GM21825 (cell line): ENCODE data around the gene PSMA7.

Experiments
- ATAC-seq: cut with Tn5 transposase; IDR thresholded peaks from one replicate; pipeline ENCODE4 v1.9.1; 2021; ENCODE audit warnings: mild to moderate bottlenecking, moderate library complexity; ENCODE audit not compliant: unreplicated experiment

PSMA7 gene

DNA sequence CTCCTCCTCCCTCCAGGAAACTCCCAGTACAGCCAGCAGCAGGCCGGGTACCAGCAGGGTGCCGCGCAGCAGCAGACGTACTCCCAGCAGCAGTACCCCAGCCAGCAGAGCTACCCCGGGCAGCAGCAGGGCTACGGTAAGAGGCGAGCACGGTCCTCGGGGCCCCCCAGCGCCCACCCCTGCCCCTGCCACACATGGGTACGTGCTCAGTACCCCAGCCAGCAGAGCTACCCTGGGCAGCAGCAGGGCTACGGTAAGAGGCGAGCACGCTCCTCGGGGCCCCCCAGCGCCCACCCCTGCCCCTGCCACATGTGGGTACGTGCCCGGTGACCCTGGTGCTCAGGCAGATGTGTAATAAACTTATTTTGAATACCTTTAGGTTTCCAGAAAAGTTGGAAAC lies 29.5 kb upstream of the PSMA7 start:
- no peak for ATAC-seq

DNA sequence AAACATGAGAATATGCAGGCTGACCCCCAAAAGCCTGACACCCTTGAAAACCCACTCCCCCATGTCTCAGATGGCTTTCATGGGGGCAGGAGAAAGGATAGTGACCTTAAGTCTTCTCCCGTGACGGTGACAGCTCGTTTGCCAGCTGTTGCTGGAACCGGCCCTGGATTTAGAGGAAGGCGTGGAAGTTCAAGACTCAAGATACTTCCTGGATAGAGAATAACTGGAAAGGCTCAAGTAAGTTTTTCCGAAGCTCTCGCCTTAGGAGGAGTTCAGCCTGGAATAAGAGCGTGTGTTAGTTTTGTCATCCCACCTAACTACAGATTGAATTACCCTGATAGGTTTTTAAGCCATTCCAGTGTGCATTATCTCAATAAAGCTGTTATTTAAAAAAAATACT lies 28.1 kb upstream of the PSMA7 start:
- no peak for ATAC-seq

DNA sequence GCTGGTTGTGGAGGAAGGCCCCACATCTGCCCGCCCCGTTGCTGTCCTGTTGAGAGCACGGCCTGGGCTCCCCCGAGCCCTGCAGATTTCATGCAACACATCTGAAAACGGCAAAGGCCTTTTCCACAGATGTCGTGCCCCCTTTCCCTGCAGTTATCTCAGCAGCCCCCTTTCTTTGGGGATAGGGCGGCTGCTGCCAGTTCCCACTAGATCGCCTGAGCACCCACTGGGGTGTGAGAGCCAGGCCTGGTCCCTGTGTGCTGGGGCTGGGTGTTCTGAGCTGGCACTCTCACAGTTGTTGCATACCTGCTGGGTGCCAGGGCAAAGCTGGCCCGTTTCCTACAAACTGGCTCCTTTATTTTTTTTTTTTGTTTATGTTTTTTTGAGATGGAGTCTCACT lies 27.3 kb upstream of the PSMA7 start:
- no peak for ATAC-seq

DNA sequence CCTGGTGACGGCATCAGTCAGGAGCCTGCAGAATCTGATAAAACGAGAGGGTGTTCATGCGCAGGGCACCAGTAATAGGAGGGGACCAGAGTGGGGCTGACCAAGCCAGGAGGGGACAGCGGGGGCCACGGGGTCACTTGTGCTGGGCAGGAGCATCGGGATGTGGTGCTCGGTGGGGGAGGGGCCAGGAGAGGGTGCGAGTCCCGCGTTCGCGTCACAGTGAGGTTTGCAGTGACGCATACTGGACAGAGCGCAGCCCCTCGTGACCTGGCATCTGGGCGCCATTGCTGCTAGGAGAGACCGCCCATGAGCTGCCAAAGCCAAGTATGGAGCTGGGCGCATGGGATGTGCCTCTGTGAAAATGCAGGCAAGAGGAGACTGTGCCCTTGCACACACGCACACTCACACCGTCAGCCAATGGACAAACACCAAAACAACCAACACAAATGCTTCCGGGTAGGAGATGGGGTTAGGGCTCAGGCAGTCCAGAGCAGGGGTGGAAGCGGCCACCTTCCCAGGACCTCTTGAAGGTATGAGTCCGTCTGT lies 25.8 kb upstream of the PSMA7 start:
- no peak for ATAC-seq

DNA sequence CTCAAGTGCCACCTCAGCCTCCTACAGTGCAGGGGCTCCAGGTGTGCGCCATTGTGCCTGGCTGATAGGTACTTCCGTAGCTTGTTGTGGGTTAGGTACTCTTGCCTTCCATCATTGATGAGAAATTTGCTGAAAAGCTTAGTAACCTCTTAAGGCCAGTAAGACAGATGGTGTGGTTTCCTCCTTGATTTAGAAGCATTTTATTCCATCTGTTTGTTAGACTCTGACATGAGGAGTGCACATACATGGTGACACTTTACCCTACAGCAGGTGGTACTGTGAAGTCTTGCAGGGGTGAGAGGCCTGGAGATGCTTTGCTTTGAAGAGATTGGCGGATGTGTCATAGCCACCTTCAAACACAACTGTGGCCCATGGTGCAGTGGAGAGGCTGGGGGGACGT lies 24.9 kb upstream of the PSMA7 start:
- no peak for ATAC-seq

DNA sequence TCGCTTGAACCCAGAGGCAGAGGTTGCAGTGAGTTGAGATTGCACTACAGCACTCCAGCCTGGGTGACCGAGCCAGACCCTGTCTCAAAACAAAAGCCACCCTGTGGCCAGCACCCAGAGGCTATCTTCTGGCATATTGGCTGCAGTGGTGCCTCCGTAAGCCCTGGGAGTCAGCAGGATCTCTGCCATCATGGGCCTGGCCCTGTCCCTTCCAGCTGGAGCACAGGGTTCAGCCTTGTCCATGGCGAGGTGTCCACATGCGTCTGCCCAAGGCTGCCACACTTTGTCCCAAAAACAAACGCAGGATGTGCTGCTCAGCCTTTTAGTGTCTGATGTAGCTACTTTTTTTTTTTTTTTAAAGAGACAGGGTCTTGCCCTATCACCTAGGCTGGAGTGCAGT lies 24.3 kb upstream of the PSMA7 start:
- ATAC-seq: no peak

DNA sequence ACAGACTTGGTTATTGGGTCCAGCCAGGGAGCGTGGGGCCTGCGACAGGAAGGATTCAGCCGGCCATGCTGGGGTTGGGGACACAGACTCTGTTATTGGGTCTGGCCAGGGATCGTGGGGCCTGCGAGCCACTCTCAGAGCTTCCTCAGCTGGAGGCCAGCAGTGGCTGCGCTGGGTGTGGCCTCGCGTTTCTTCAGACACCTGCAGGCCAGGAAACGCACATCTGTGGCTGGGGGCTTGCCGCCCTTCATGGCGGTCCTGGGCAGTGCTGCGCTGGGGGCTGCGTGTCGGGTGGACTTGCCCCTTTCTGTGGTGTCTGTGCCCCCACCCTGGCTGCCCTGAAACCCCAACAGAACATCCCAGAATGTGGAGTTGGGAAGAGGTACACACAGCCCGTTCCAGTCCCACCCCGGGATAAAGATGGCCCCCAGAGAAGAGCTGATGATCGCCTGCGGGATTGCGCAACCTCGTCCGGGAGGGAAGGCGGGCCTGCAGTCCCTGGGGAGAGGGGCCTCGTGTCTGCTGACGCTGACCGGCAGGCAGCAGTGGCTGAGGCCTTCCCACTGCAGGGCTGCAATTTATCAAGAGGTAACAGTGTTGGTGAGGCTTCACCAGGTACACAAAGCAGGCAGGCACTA lies 22.7 kb upstream of the PSMA7 start:
- no peak for ATAC-seq

DNA sequence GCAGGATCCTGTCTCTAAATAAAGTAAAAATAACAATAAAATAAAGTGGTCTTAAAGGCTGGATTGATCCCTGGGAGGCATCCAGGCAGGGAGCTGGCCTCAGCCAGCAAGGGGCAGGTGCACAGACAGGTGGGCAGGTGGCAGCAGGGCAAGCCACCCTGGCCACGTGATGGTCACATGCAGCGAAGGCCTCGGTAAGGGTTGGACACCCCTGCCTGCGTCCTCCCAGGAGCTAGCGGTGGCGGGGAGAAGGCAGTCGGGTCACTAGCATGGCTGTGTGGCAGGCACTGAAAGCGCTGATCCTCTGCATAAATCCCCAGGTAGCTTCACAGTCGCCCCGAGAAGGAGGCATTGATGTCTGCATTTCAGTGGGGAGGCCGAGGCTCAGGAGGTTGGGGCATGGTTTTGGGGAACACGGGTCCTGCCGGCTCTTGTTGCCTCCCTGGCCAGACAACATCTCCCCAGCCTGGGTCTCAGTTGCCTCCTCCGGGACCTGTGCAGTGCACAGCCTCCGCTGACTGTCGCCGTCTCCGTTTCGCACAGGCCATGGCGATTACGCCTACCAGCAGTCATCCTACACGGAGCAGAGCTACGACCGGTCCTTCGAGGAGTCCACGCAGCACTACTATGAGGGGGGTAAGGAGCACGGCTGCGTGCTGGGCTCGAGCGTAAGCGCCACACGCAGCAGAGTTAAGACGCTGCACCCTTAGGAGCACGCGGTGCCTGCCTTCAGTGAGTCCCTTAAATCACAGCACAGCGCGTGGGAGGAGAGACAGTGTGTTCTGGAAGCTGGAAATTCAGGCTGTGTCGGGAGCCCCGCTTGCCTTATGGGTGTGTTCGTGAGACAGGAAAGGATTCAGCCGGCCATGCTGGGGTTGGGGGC lies 21.9 kb upstream of the PSMA7 start:
- no peak for ATAC-seq

DNA sequence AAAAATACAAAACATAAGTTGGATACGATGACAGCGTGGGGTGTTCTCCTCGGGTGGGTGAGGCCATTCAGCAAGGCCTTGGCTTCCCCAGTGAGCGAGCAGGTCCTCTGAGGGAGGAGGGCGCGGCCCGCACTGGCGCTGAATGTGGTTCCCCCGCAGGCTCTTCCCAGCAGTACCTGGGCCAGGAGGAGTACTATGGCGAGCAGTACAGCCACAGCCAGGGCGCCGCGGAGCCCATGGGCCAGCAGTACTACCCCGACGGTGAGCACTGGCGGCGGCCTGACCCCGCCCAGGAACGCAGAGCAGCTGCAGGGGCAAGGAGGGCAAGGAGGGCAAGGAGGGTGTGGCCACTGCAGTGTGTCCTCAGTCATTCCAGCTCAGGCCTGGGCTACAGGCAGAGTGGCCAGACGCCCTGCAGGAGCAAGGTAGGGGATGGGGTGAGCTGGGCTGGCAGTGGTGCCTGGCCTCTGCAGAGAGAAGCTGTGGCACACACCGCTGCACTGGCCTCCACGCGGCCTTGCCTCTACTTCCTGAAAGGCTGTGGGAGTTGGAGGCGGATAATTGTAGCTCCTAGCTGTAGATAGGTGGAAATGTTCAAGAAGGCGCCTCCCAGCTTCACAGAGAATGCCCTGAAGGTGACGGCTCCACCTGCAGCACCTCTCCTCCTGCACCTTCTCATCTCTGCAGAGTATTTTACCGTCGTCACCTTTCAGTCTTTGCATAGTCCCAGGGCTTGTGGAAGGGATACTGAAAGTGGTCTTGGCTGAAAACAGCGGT lies 21.0 kb upstream of the PSMA7 start:
- ATAC-seq: no peak

DNA sequence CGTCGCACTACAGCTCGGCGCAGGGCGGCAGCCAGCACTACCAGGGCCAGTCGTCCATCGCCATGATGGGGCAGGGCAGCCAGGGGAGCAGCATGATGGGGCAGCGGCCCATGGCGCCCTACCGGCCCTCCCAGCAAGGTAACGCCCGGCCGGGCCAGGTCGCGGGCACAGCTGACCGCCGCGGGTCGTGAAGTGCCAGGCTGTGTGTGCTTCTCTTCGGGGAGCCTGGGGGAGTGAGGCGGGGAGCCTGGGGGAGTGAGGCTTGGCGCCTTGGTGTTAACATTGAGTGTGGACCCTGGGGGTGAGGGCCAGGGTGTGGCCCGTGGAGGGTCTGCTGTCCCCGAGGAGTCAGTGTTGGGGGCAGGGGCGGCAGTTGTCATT lies 20.3 kb upstream of the PSMA7 start:
- no peak for ATAC-seq

DNA sequence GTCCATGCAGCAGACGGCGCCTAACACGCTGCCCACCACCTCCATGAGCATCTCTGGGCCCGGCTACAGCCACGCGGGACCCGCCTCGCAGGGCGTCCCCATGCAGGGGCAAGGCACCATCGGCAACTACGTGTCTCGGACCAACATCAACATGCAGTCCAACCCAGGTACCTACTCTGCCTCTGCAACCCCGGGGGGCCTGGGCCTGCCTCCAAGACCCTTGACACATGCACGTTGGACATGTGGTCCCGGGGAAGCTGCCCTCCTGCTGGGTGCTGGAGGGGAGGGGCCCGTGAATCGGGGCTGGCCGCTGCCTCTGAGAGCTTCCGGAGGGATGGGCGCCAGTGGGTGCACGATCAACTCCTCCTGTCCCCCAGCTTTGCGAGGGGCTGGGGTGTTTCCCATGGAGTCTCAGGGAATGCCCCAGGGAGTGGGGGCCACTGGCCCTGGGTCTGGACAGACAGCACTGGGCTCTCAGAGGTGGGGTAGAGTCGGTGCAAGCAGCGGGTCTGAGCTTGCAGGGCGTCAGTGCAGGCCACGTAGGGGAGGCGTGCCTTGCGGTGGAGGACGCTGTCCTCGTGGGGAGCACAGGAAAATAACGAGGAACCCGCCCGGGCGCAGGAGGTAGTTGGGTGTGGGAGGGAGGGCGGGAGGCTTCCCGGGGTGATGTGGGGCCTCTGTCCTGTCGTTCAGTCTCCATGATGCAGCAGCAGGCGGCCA lies 19.7 kb upstream of the PSMA7 start:
- ATAC-seq: no peak

DNA sequence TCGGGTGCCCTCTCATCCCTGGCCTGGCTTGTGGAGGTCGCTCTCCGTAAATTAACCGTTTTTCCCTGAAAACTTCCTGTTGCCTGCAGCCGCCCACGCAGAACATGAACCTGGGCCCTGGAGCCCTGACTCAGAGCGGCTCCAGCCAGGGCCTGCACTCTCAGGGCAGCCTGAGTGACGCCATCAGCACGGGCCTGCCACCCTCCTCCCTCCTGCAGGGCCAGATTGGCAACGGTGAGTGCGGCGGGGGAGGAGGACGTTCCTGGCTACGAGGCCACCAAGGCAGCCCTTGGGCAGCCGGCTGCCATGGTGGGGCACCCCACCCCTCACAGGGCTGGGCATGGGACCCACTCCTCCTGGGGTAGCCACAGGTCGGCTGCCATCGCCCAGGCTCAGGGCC lies 18.2 kb upstream of the PSMA7 start:
- ATAC-seq: no peak

DNA sequence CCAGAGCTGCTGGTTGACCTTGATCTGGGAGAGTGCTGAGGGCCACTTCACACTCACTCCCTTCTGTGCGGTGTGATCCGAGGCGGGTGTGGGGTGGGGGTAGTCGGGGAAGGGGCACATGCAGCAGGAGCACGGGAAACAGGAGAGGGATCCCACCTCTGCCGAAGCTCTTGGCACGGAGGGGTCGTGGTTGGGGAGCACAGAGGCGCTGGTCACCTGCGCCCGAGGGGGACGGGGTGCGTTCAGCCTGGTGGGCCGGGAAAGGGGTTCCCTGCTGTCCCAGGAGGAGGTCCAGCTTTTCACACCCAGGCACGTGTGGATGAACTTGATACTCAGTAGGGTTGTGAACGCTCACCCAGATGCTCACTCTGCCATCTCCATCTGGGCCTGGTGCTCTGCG lies 17.7 kb upstream of the PSMA7 start:
- no peak for ATAC-seq

DNA sequence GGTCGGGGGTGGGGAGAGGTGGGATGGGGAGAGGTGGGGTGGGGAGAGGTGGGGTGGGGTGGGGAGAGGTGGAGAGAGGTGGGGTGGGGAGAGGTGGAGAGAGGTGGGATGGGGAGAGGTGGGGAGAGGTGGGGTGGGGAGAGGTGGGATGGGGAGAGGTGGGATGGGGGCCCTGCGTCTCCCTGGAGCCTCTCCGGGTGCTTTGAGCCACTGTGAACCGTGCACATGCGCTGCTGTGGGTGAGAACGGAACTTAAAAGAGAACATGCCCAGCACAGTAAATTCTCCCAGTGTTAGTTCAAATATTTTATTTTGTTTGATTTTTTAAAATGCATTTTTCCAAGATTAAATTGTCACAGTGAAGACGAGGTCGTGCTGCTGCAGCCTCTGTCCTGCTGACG lies 17.1 kb upstream of the PSMA7 start:
- no peak for ATAC-seq

DNA sequence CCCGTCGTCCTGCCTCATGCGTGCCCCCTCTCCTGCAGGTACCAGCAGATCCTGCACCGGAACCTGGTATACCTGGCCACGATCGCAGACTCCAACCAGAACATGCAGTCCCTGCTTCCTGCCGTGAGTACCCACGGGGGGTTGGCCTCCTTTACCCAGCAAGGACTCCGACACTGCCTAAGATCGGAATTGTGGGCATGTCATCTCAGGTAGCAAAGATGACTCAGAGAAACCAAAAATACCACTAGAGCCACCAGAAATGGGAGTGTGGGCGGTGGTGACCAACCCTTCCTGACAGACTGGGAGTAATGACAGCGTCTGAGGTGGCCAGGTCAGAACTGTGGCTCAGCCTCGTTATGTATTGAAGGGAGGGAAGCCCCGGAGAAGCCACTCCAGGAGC lies 16.6 kb upstream of the PSMA7 start:
- no peak for ATAC-seq

DNA sequence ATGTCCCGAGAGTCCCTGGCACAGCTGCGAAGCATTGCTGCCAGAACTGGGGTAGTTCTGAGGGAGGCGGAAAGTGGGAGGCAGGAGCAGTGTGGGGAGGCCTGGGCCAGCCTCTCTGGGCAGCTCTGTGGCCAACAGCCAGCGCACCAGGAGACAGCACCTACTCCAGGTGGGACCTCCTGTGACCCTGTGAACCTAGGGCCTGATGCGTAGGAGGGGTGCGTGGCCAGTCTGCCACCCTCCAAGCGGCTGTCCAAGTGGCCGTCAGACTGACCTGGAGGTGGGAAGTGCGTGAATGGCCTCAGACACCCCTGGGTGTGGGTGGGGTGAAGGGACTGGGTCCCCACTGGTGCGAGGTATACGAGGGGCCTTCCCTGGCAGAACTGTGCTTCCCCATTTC lies 15.9 kb upstream of the PSMA7 start:
- no peak for ATAC-seq

DNA sequence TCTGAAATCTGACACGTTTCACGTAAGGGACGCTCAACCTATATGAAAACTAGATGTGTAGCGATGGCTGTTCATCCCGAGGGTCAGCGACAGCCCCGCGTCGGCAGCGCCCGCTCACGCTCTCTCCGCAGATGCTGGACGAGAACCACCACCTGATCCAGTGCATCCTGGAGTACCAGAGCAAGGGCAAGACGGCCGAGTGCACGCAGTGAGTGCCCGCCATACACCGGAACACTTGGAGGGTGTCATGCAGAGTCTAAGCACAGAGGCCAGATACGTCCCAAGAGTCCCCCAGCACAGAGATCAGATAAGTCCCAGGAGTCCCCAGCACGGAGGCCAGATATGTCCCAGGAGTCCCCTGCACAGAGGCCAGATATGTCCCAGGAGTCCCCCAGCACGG lies 15.3 kb upstream of the PSMA7 start:
- no peak for ATAC-seq

DNA sequence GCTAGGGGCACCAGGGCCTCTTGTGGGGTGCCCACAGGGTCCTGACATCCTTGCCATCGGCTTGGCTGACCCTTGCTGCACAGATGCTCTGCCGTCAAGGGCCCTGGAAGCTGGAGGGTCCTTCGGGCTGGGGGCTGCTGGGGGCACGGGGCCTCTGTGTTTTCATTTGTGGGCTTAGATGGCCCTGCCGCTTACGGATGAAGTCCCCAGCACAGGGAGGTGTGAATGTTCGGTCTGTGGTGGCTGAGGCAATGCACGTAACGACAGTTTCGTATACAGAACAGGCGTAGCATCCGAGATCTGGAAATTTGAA lies 14.8 kb upstream of the PSMA7 start:
- ATAC-seq: no peak

DNA sequence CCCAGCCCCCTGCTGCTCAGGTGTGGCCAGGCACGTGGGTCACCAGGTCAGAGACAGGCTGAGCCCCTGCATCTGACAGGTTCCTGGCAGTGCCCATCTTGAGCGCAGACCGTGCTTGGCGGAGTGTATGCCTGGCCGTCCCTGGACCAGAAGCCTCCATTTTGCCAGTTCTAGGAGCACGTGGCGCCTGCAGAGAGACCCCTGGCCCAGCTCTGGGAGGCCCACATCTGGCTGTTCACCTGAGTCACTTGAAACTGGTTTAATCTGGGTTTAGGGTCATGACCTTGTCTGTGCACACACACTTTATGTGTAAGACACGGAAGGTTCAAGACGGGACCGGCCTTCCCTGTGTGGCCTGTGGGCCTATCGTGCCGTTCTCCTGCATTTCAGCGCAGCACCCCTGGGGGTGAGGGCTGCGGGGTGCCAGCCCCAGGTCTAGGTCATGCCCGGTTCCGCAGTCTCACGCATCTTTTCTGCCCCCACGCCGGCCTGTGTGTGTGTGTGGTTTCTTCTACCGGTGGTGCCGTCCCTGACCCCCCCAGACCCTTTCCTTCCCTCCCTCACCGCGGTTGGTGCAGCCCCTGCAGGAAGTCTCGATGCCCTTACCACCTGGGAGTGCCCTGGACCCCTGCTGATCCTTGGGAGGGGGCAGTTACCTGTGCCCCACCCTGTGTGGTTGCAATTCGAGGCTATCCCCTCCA lies 14.3 kb upstream of the PSMA7 start:
- no peak for ATAC-seq

DNA sequence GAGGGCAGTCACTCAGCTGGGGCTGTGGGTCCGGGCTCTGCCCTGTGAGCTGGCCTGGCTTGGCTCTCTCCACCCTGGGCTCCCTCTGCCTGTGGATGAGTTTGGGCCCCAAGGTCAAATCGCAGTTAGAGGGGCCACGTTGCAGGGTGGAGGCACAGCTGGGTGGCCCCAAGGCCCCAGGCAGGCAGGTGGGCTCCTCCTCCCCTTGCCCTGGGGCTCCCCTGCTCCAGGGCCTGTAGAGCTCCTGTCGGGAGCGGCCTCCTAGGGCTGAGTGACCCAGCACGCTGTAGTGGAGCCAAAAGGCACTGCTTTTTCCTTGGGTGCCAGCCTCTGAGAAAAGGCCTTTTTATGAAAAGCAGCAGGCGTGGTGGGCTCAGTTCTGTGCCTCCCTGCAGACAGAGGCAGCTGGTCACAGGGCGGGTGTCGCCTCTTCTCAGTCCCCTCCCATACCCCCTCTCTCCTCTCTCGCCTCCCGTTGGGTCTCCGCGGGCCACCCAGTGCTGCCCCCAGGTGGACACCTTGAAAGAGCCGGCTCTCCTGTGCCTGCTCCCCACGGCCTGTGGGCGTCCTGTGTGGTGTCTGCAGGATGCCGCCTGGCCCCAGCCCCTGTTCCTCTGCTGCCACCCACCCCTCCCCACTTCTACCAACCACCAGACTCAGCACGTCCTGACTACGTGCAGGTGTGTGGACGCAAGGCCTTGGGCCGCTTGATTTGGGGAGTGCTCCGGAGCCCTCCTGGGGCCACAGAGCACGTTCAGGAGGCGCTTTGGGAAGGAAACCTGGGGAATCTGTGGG lies 13.6 kb upstream of the PSMA7 start:
- no peak for ATAC-seq
